Fibroblast of lung (primary cell): Measurements from ENCODE around the gene METAP1D. TPM values are rescaled to one million over a fixed set of nuclear protein-coding genes. Genes with fewer than 3 reads are reported as not detected.

ENCODE experiments used
- DNase-seq, 2 donors: peaks; one replicate each; pipeline versions ENCODE4 v3.0.0 to v3.0.0-alpha.2; 2010; ENCODE audit warnings: low read depth in 2 of 2
- H2AFZ ChIP-seq: 2 replicates; pipeline ENCODE4 v1.5.1; 2012; ENCODE audit warnings: low read length, control low read depth, inconsistent platforms
- H3K27ac ChIP-seq: 2 replicates; pipeline ENCODE4 v1.5.1; 2011; ENCODE audit warnings: low read length, control low read depth; ENCODE audit not compliant: insufficient read depth
- H3K27me3 ChIP-seq: 2 replicates; pipeline ENCODE4 v1.5.1; 2011; ENCODE audit warnings: mild to moderate bottlenecking, low read length; ENCODE audit not compliant: control insufficient read depth, insufficient read depth
- H3K36me3 ChIP-seq: 2 replicates; pipeline ENCODE4 v1.5.1; 2011; ENCODE audit warnings: low read length; ENCODE audit not compliant: control insufficient read depth, insufficient read depth
- H3K4me1 ChIP-seq: 2 replicates; pipeline ENCODE4 v1.5.1; 2011; ENCODE audit warnings: low read length; ENCODE audit not compliant: control insufficient read depth, insufficient read depth; ENCODE audit errors: extremely low read depth
- H3K4me2 ChIP-seq: 2 replicates; pipeline ENCODE4 v1.5.1; 2011; ENCODE audit warnings: low read length, control low read depth; ENCODE audit not compliant: insufficient read depth; ENCODE audit errors: extremely low read depth
- H3K4me3 ChIP-seq, 4 experiments: fragments of 200-600 bp in 1 of 4; sonication (generic) in 1 of 4; replicated peaks in 1 of 4; 2 replicates each; pipeline ENCODE4 v1.5.1; 2011 to 2016; ENCODE audit warnings: low read length in 4 of 4, low read depth in 3 of 4, mild to moderate bottlenecking in 3 of 4, control low read depth in 2 of 4, inconsistent platforms in 1 of 4, mixed read lengths in 1 of 4; ENCODE audit not compliant: insufficient read depth in 1 of 4; ENCODE audit errors: control extremely low read depth in 1 of 4
- H3K79me2 ChIP-seq: 2 replicates; pipeline ENCODE4 v1.5.1; 2012; ENCODE audit warnings: mild to moderate bottlenecking, low read length, inconsistent platforms; ENCODE audit not compliant: control insufficient read depth, insufficient read depth
- H3K9ac ChIP-seq: 2 replicates; pipeline ENCODE4 v1.5.1; 2011; ENCODE audit warnings: mild to moderate bottlenecking, low read length, control low read depth; ENCODE audit not compliant: insufficient read depth
- H3K9me3 ChIP-seq: 2 replicates; pipeline ENCODE4 v1.5.1; 2012; ENCODE audit warnings: low read depth, low read length; ENCODE audit not compliant: control insufficient read depth, insufficient read depth
- H4K20me1 ChIP-seq: 2 replicates; pipeline ENCODE4 v1.5.1; 2011; ENCODE audit warnings: low read length; ENCODE audit not compliant: control insufficient read depth, insufficient read depth; ENCODE audit errors: extremely low read depth
- CTCF ChIP-seq, 2 donors: IDR thresholded peaks in 1 of 2; conservative IDR thresholded peaks in 1 of 2; 1 replicate in 1 of 2; 2 replicates in 1 of 2; pipeline ENCODE4 v1.5.1; 2011 to 2012; ENCODE audit warnings: low read length in 2 of 2, control low read depth in 1 of 2, inconsistent platforms in 1 of 2, low read depth in 1 of 2, mild to moderate bottlenecking in 1 of 2
- EZH2 ChIP-seq: IDR thresholded peaks from 2 replicates; pipeline ENCODE4 v1.5.1; 2012; ENCODE audit warnings: low read length, control low read depth, mild to moderate bottlenecking; ENCODE audit errors: missing control alignments
- polyA plus RNA-seq, 2 donors: library from polyadenylated mRNA; depleted of rRNA in 1 of 2; stranded (reverse) in 1 of 2; unstranded in 1 of 2; fragments of >200 nt; gene quantifications; 2 replicates each; pipeline ENCODE4 v1.2.1, GENCODE V29; 2011 to 2012; ENCODE audit warnings: missing spikeins in 1 of 2
- total RNA-seq: library from RNA; depleted of rRNA; stranded (reverse); fragments of >200 nt; gene quantifications from 2 replicates; pipeline ENCODE4 v1.2.1, GENCODE V29; 2014

The METAP1D gene
- total and polyA plus RNA-seq, 2 donors (not counting 1 experiment from before 2014, with no cell fraction given) = 6.7 to 6.8 TPM

GRCh38 chr2:171985076-171985475 is 14.7 kb upstream of the METAP1D start:
- Histone ChIP-seq H3K27ac (no peak overlapping the region), H3K79me2 (no peaks in the 10 kb centered on the region), H3K4me1 (no peaks in the 10 kb centered on the region), H3K4me2 (no peak overlapping the region), H3K9me3 (no peaks in the 10 kb centered on the region), H3K27me3 (no peaks in the 10 kb centered on the region), H3K9ac (no peak overlapping the region), H3K36me3 (peaks cover 2% of the 10 kb centered on the region), H3K4me3 (no peak overlapping the region), H2AFZ (no peak overlapping the region), H4K20me1 (no peaks in the 10 kb centered on the region)
- TF ChIP-seq CTCF (conservative IDR thresholded peaks at IDR 0.05 in 1 of 2, IDR thresholded peaks at IDR 0.05 in 1 of 2; ENCODE audit: low read depth in 1 of 2, low read length in 2 of 2) (no peak), EZH2 (no peak)
- DNase-seq = peak in 1 of 2 donors; percentile 32

- Histone ChIP-seq H3K27me3 (no peaks in the 10 kb centered on the region), H3K4me1 (no peaks in the 10 kb centered on the region), H2AFZ (no peak overlapping the region), H3K36me3 (no peaks in the 10 kb centered on the region), H3K79me2 (no peaks in the 10 kb centered on the region), H4K20me1 (no peaks in the 10 kb centered on the region), H3K4me2 (no peak overlapping the region), H3K27ac (no peak overlapping the region), H3K9ac (no peak overlapping the region), H3K9me3 (no peaks in the 10 kb centered on the region), H3K4me3 (no peak overlapping the region)
- TF ChIP-seq EZH2 = no peak
- no peak for TF ChIP-seq CTCF (conservative IDR thresholded peaks at IDR 0.05 in 1 of 2, IDR thresholded peaks at IDR 0.05 in 1 of 2; ENCODE audit: low read depth in 1 of 2, low read length in 2 of 2)
- DNase-seq = no peak
Observed at GRCh38 chr2:171986778-171987177, 13.0 kb upstream of the METAP1D start.

- TF ChIP-seq CTCF (conservative IDR thresholded peaks at IDR 0.05 in 1 of 2, IDR thresholded peaks at IDR 0.05 in 1 of 2; ENCODE audit: low read depth in 1 of 2, low read length in 2 of 2) (no peak), EZH2 (no peak)
- H3K9ac ChIP-seq = no peak overlapping the region
Observed at GRCh38 chr2:171991027-171991426, 8.7 kb upstream of the METAP1D start.

More at GRCh38 chr2:171991027-171991426, 8.7 kb upstream of the METAP1D start:
- Histone ChIP-seq H3K27me3 (no peaks in the 10 kb centered on the region), H3K4me3 (no peak overlapping the region), H2AFZ (no peak overlapping the region), H3K4me1 (no peaks in the 10 kb centered on the region), H3K79me2 (no peaks in the 10 kb centered on the region), H4K20me1 (no peaks in the 10 kb centered on the region), H3K36me3 (no peaks in the 10 kb centered on the region), H3K9me3 (no peaks in the 10 kb centered on the region), H3K4me2 (no peak overlapping the region), H3K27ac (no peak overlapping the region)
- DNase-seq = no peak
